Liver (tissue), 3 donors: ENCODE results near the gene DZIP1L.

Experiments used
- EGR1 ChIP-seq, 2 donors: IDR thresholded peaks; 2 replicates each; pipeline ENCODE4 v1.6.1; 2016 to 2018; ENCODE audit warnings: antibody characterized with exemption in 2 of 2, low read depth in 2 of 2
- GABPA ChIP-seq, 2 donors: IDR thresholded peaks in 1 of 2; conservative IDR thresholded peaks in 1 of 2; 2 replicates each; pipeline ENCODE4 v1.6.1; 2016; ENCODE audit warnings: antibody characterized with exemption in 2 of 2, mild to moderate bottlenecking in 1 of 2, moderate library complexity in 1 of 2
- JUND ChIP-seq, 2 donors: IDR thresholded peaks; 2 replicates each; pipeline ENCODE4 v1.6.1; 2016; ENCODE audit warnings: antibody characterized with exemption in 2 of 2
- RAD21 ChIP-seq, 2 donors: IDR thresholded peaks; 2 replicates each; pipeline ENCODE4 v1.6.1; 2016; ENCODE audit warnings: antibody characterized with exemption in 2 of 2, mild to moderate bottlenecking in 2 of 2
- SP1 ChIP-seq: IDR thresholded peaks from 2 replicates; pipeline ENCODE4 v1.6.1; 2018; ENCODE audit warnings: antibody characterized with exemption, mild to moderate bottlenecking
- TAF1 ChIP-seq: conservative IDR thresholded peaks from 2 replicates; pipeline ENCODE4 v1.6.1; 2016; ENCODE audit warnings: antibody characterized with exemption, mild to moderate bottlenecking
- YY1 ChIP-seq: IDR thresholded peaks from 2 replicates; pipeline ENCODE4 v1.6.1; 2016; ENCODE audit warnings: antibody characterized with exemption, mild to moderate bottlenecking
- TF ChIP-seq, protein P1 (sequence below): fragments of 150-350 bp; IDR thresholded peaks from 2 replicates; pipeline ENCODE4 v1.5.1; 2017; ENCODE audit warnings: improper control_type of control experiment, low read depth, low read length; ENCODE audit not compliant: missing input control
- TF ChIP-seq, protein P2 (sequence below): IDR thresholded peaks from 2 replicates; pipeline ENCODE4 v1.6.1; 2016; ENCODE audit warnings: antibody characterized with exemption
- TF ChIP-seq, protein P3 (sequence below): IDR thresholded peaks from 2 replicates; pipeline ENCODE4 v1.6.1; 2016; ENCODE audit warnings: antibody characterized with exemption, mild to moderate bottlenecking
- TF ChIP-seq, protein P4 (sequence below): IDR thresholded peaks from 2 replicates; pipeline ENCODE4 v1.6.1; 2016; ENCODE audit warnings: antibody characterized with exemption
- donor health status: healthy.
- donor health status: healthy.

DNA sequence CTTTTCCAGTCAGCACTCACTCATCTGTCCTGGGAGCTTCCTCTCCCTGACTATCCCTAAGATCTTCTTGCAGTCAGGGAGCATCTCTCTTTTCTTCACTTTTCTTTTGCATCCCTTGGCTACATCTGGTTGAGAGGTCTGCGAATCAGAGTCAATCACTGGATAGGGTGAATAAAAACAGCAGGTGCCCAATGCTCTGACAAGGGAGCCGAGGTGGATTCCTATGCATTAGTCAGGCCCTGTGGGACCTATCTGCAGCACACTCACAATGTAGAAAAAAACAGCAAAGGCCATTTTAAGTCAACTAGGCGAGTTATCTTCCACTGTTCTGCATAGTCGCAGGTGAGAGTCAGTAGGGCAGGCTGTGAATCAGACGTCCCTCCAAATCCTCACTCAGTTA is 35.5 kb downstream of the DZIP1L start:
- TF ChIP-seq TAF1 = no peak
- no peak for TF ChIP-seq YY1
- no peak for TF ChIP-seq RAD21 (IDR thresholded peaks at IDR 0.05)
- TF ChIP-seq, protein P1, sequence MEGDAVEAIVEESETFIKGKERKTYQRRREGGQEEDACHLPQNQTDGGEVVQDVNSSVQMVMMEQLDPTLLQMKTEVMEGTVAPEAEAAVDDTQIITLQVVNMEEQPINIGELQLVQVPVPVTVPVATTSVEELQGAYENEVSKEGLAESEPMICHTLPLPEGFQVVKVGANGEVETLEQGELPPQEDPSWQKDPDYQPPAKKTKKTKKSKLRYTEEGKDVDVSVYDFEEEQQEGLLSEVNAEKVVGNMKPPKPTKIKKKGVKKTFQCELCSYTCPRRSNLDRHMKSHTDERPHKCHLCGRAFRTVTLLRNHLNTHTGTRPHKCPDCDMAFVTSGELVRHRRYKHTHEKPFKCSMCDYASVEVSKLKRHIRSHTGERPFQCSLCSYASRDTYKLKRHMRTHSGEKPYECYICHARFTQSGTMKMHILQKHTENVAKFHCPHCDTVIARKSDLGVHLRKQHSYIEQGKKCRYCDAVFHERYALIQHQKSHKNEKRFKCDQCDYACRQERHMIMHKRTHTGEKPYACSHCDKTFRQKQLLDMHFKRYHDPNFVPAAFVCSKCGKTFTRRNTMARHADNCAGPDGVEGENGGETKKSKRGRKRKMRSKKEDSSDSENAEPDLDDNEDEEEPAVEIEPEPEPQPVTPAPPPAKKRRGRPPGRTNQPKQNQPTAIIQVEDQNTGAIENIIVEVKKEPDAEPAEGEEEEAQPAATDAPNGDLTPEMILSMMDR = no peak
- TF ChIP-seq, protein P2, sequence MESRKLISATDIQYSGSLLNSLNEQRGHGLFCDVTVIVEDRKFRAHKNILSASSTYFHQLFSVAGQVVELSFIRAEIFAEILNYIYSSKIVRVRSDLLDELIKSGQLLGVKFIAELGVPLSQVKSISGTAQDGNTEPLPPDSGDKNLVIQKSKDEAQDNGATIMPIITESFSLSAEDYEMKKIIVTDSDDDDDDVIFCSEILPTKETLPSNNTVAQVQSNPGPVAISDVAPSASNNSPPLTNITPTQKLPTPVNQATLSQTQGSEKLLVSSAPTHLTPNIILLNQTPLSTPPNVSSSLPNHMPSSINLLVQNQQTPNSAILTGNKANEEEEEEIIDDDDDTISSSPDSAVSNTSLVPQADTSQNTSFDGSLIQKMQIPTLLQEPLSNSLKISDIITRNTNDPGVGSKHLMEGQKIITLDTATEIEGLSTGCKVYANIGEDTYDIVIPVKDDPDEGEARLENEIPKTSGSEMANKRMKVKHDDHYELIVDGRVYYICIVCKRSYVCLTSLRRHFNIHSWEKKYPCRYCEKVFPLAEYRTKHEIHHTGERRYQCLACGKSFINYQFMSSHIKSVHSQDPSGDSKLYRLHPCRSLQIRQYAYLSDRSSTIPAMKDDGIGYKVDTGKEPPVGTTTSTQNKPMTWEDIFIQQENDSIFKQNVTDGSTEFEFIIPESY = no peak
- TF ChIP-seq, protein P3, sequence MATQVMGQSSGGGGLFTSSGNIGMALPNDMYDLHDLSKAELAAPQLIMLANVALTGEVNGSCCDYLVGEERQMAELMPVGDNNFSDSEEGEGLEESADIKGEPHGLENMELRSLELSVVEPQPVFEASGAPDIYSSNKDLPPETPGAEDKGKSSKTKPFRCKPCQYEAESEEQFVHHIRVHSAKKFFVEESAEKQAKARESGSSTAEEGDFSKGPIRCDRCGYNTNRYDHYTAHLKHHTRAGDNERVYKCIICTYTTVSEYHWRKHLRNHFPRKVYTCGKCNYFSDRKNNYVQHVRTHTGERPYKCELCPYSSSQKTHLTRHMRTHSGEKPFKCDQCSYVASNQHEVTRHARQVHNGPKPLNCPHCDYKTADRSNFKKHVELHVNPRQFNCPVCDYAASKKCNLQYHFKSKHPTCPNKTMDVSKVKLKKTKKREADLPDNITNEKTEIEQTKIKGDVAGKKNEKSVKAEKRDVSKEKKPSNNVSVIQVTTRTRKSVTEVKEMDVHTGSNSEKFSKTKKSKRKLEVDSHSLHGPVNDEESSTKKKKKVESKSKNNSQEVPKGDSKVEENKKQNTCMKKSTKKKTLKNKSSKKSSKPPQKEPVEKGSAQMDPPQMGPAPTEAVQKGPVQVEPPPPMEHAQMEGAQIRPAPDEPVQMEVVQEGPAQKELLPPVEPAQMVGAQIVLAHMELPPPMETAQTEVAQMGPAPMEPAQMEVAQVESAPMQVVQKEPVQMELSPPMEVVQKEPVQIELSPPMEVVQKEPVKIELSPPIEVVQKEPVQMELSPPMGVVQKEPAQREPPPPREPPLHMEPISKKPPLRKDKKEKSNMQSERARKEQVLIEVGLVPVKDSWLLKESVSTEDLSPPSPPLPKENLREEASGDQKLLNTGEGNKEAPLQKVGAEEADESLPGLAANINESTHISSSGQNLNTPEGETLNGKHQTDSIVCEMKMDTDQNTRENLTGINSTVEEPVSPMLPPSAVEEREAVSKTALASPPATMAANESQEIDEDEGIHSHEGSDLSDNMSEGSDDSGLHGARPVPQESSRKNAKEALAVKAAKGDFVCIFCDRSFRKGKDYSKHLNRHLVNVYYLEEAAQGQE = no peak
- no peak for TF ChIP-seq JUND (IDR thresholded peaks at IDR 0.05)
- TF ChIP-seq, protein P4, sequence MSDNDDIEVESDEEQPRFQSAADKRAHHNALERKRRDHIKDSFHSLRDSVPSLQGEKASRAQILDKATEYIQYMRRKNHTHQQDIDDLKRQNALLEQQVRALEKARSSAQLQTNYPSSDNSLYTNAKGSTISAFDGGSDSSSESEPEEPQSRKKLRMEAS = no peak
- TF ChIP-seq SP1 = no peak
- TF ChIP-seq EGR1 (IDR thresholded peaks at IDR 0.05; ENCODE audit: low read depth in 2 of 2) = no peak
- TF ChIP-seq GABPA (IDR thresholded peaks at IDR 0.05 in 1 of 2, conservative IDR thresholded peaks at IDR 0.05 in 1 of 2) = no peak
